Adrenal gland (tissue), 5 donors: ENCODE measurements around the gene CHST8.

Experiments used
- CTCF ChIP-seq, 6 experiments: fragments of 450-650 bp in 4 of 6; fragments of 200-600 bp in 2 of 6; sonication (generic) in 1 of 6; IDR thresholded peaks; 1 replicate in 5 of 6; 2 replicates in 1 of 6; pipeline versions ENCODE4 v1.5.1 to v1.8.0; 2016 to 2021; ENCODE audit warnings: antibody characterized with exemption in 6 of 6, mild to moderate bottlenecking in 2 of 6, moderate library complexity in 1 of 6
- POLR2A ChIP-seq, 2 donors: fragments of 450-650 bp; IDR thresholded peaks; one replicate each; pipeline ENCODE4 v1.6.1; 2017; ENCODE audit warnings: antibody characterized with exemption in 2 of 2, mild to moderate bottlenecking in 2 of 2, moderate library complexity in 1 of 2
- donor health status: DM: no; HTN: no; CAD: no.

- TF ChIP-seq CTCF (IDR thresholded peaks at IDR 0.05) (no peak), POLR2A (IDR thresholded peaks at IDR 0.05) (no peak)
These were observed 9.8 kb downstream of the CHST8 start for GRCh38 chr19:33631609-33631973.
